K562 (cell line): ENCODE results near the gene P2RY4. TPM values are rescaled to one million over a fixed set of nuclear protein-coding genes. Genes with fewer than 3 reads are reported as not detected.

ENCODE experiments used
- ATAC-seq: fragments of 200-7000 bp; cut with Tn5 transposase; 3 replicates; pipeline ENCODE4 v1.9.1; 2020; ENCODE audit warnings: moderate library complexity
- BruUV-seq: library from RNA; stranded (reverse); fragments of 400-500 nt; replicated peaks from 2 replicates; lab custom pipeline; 2021; lab: Mats Ljungman, UMichigan
- CTCF ChIA-PET: fragments of 300-600 bp; formaldehyde crosslinking; extraction: SDS; loops from one replicate; lab custom pipeline; 2021; ENCODE audit warnings: low intra/inter-chr PET ratio; lab: Yijun Ruan, JAX
- POLR2A ChIA-PET: fragments of 300-600, 350-650 bp; sonication (Branson Sonifier 250); formaldehyde crosslinking; extraction: SDS; loops from one replicate; lab custom pipeline; 2021; ENCODE audit warnings: antibody characterized with exemption, inconsistent platforms; lab: Yijun Ruan, JAX
- DNase-seq, 4 experiments: peaks; one replicate each; pipeline versions ENCODE4 v3.0.0 to v3.0.0-alpha.2; 2011 to 2018; ENCODE audit warnings: low spot score in 3 of 4, mixed read lengths in 3 of 4; ENCODE audit errors: extremely low read depth in 1 of 4
- FAIRE-seq: peaks from 2 replicates; lab custom pipeline; 2011; peaks lifted over from hg19 to GRCh38; lab: Jason Lieb, UNC
- H2AFZ ChIP-seq: 2 replicates; pipeline ENCODE4 v1.6.0; 2011; ENCODE audit warnings: low read depth, low read length, control low read depth, inconsistent platforms
- H3K27ac ChIP-seq: fragments of 200-600 bp; 3 replicates; pipeline ENCODE4 v1.8.0; 2011; ENCODE audit warnings: low read depth, mild to moderate bottlenecking, control low read depth, inconsistent platforms, low read length, moderate library complexity, mixed read lengths; ENCODE audit errors: extremely low read depth
- H3K27me3 ChIP-seq, 2 experiments: fragments of 300-600 bp in 1 of 2; 2 replicates in 1 of 2; 3 replicates in 1 of 2; pipeline versions ENCODE4 v1.6.0 to v1.8.0; 2011; ENCODE audit warnings: inconsistent platforms in 2 of 2, low read length in 2 of 2, mild to moderate bottlenecking in 1 of 2, mixed read lengths in 1 of 2, moderate library complexity in 1 of 2; ENCODE audit not compliant: control insufficient read depth in 2 of 2, insufficient read depth in 2 of 2
- H3K36me3 ChIP-seq: fragments of 300-600 bp; 3 replicates; pipeline ENCODE4 v1.8.0; 2011; ENCODE audit warnings: mild to moderate bottlenecking, low read length, inconsistent platforms; ENCODE audit not compliant: control insufficient read depth, insufficient read depth
- H3K4me1 ChIP-seq, 2 experiments: fragments of 200-600 bp in 1 of 2; replicated peaks in 1 of 2; 2 replicates in 1 of 2; 3 replicates in 1 of 2; pipeline versions ENCODE4 v1.5.1 to v1.8.0; 2011; ENCODE audit warnings: inconsistent platforms in 2 of 2, low read length in 2 of 2, mild to moderate bottlenecking in 1 of 2, mixed read lengths in 1 of 2, moderate library complexity in 1 of 2; ENCODE audit not compliant: control insufficient read depth in 2 of 2, insufficient read depth in 2 of 2
- H3K4me2 ChIP-seq: 2 replicates; pipeline ENCODE4 v1.6.1; 2011; ENCODE audit warnings: low read length, control low read depth, inconsistent platforms, mixed read lengths; ENCODE audit not compliant: insufficient read depth
- H3K4me3 ChIP-seq: fragments of 200-600 bp; sonication (generic), shearing (Covaris generic); 2 replicates; pipeline ENCODE4 v1.5.1; 2016; ENCODE audit warnings: control low read depth, inconsistent platforms
- H3K79me2 ChIP-seq: fragments of 200-600 bp; 3 replicates; pipeline ENCODE4 v1.8.0; 2011; ENCODE audit warnings: low read length, inconsistent platforms; ENCODE audit not compliant: control insufficient read depth, insufficient read depth
- H3K9ac ChIP-seq, 2 experiments: 2 replicates each; pipeline versions ENCODE4 v1.6.0 to v1.6.1; 2011; ENCODE audit warnings: low read depth in 2 of 2, low read length in 2 of 2, control low read depth in 1 of 2, inconsistent platforms in 1 of 2, mild to moderate bottlenecking in 1 of 2, mixed read lengths in 1 of 2; ENCODE audit not compliant: insufficient read depth in 1 of 2
- H3K9me1 ChIP-seq: one replicate; pipeline ENCODE4 v1.6.0; 2011; ENCODE audit warnings: inconsistent platforms, mild to moderate bottlenecking, low read length, moderate library complexity; ENCODE audit not compliant: control insufficient read depth, insufficient read depth
- H3K9me3 ChIP-seq: replicated peaks from 2 replicates; pipeline ENCODE4 v1.5.1; 2011; ENCODE audit warnings: low read depth, low read length, inconsistent platforms; ENCODE audit not compliant: control insufficient read depth, insufficient read depth
- H4K20me1 ChIP-seq: replicated peaks from 2 replicates; pipeline ENCODE4 v1.6.1; 2011; ENCODE audit warnings: low read length, inconsistent platforms, mixed read lengths; ENCODE audit not compliant: control insufficient read depth, insufficient read depth
- ARHGAP35 ChIP-seq: fragments of 450-650 bp; IDR thresholded peaks from 2 replicates; pipeline ENCODE4 v1.6.1; 2018; ENCODE audit not compliant: partially characterized antibody
- BCOR ChIP-seq: fragments of 450-650 bp; IDR thresholded peaks from 2 replicates; pipeline ENCODE4 v1.6.1; 2016
- CAMTA2 ChIP-seq: fragments of 250-450 bp; sonication (Bioruptor Pico); conservative IDR thresholded peaks from 2 replicates; pipeline ENCODE4 v1.5.1; 2022
- CBX5 ChIP-seq: IDR thresholded peaks from 2 replicates; pipeline ENCODE4 v1.6.1; 2014; ENCODE audit warnings: low read depth, borderline replicate concordance
- MCM5 ChIP-seq: fragments of 450-650 bp; IDR thresholded peaks from 2 replicates; pipeline ENCODE4 v1.6.1; 2016; ENCODE audit warnings: low read depth
- PRPF4 ChIP-seq: fragments of 200-400 bp; formaldehyde crosslinking; IDR thresholded peaks from one replicate; pipeline ENCODE4 v1.6.1; 2017; ENCODE audit warnings: low read length, low read depth, mild to moderate bottlenecking; ENCODE audit not compliant: insufficient read depth, poor library complexity, severe bottlenecking
- ZNF143 ChIP-seq: sonication (generic); formaldehyde crosslinking; IDR thresholded peaks from 2 replicates; pipeline ENCODE4 v1.9.0; 2022; ENCODE audit warnings: mild to moderate bottlenecking, missing genetic modification reagents
- ZNF274 ChIP-seq: IDR thresholded peaks from 2 replicates; pipeline ENCODE4 v1.6.1; 2011; ENCODE audit warnings: low read depth, mild to moderate bottlenecking, low read length, moderate library complexity, borderline replicate concordance
- ZNF445 ChIP-seq: fragments of 250-450 bp; sonication (Bioruptor Pico); IDR thresholded peaks from 2 replicates; pipeline ENCODE4 v1.4.0; 2020; ENCODE audit warnings: low read depth, mild to moderate bottlenecking, moderate library complexity
- WGBS: fragments of 100-300 bp; shearing (Covaris generic); methylation state at CpG from one replicate; pipeline ENCODE4 v1.1.6; 2016; ENCODE audit warnings: low coverage, mixed read lengths; ENCODE audit not compliant: insufficient coverage; ENCODE audit errors: missing lambda C conversion rate; 5-methylcytosine and 5-hydroxymethylcytosine counted together
- in situ Hi-C: fragments of 300-500 bp; cut with MboI; formaldehyde crosslinking; loops from 4 replicates; pipeline ENCODE4 v1.15.0; 2018; ENCODE audit warnings: inconsistent platforms, mixed read lengths
- intact Hi-C: fragments of 100-400 bp; cut with micrococcal nuclease; formaldehyde crosslinking; loops from 2 replicates; pipeline ENCODE4 v1.14.2; 2022
- polyA plus RNA-seq, 8 experiments: library from polyadenylated mRNA; depleted of rRNA in 4 of 8; stranded (reverse) in 5 of 8; unstranded in 3 of 8; fragments of >200 nt; fragmentation: Nextera tagmentation in 2 of 8; fragmentation: Illumina TruSeq in 1 of 8; extraction: Ambion mirVana in 2 of 8; extraction: Trizol in 1 of 8; gene quantifications; 2 replicates each; pipeline versions ENCODE4 v1.2.1 to v1.2.3, GENCODE V29; 2011 to 2014; ENCODE audit warnings: inconsistent platforms in 1 of 8, missing spikeins in 1 of 8
- total RNA-seq, 7 experiments: library from RNA; depleted of rRNA in 6 of 7; stranded (reverse); fragments of >200 nt in 6 of 7; fragmentation: Illumina TruSeq in 2 of 7; extraction: Trizol in 2 of 7; gene quantifications; 2 replicates each; pipeline versions ENCODE4 v1.2.1 to v1.2.3, GENCODE V29; 2011 to 2021; ENCODE audit warnings: low replicate concordance in 1 of 7
- TF ChIP-seq, protein P1 (sequence below): sonication (generic); formaldehyde crosslinking; IDR thresholded peaks from 2 replicates; pipeline ENCODE4 v1.8.0; 2023; ENCODE audit warnings: mild to moderate bottlenecking, missing genetic modification reagents
- TF ChIP-seq, protein P2 (sequence below): fragments of 250-450 bp; sonication (Bioruptor Pico); IDR thresholded peaks from 2 replicates; pipeline ENCODE4 v1.5.0; 2021
- TF ChIP-seq, protein P3 (sequence below), 2 experiments: fragments of 450-650 bp; formaldehyde crosslinking in 1 of 2; IDR thresholded peaks; 2 replicates each; pipeline versions ENCODE4 v1.4.0 to v1.6.1; 2014 to 2020; ENCODE audit warnings: mild to moderate bottlenecking in 2 of 2, borderline replicate concordance in 1 of 2, low read depth in 1 of 2

P2RY4 gene
- total and polyA plus RNA-seq, 9 of the 15 experiments (the other 6 are each of a cell fraction or from before 2014, with no cell fraction given): not detected

DNA sequence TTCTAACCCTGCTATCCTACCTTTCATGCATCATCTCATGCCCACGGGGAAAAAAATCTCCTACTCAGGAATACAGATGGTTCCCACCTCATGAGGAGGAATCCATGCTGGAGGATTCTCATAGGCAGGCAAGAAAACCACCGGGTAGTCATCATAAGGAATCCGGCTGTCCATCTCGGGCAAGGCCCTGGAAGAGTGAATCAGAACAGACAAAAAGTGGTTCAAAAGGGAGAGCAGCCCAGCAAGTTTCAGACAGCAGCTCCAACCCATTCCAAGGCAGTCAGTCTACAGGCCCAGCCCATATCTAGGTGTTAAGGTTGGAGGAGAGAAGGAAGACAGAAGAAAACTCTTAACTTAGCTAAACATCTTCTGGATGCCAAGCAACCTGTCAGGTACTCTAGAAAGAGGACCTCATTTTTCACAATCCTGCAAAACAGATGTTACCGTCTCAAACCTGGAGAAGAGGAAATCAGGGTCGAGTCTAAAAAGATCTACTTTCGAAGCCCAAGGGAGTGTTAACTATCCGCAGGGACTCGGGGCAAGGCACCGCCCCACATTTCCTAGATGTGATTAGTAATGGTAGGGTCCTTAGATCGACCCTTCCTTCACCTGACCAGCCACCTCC lies 29.3 kb upstream of the P2RY4 start:
- Histone ChIP-seq H3K36me3 (peaks cover 37% of the 10 kb centered on the region), H3K4me1 (no peaks in the 10 kb centered on the region; a peak in 1 of 5 replicates), H3K4me2 (peak overlapping the region; percentile 82), H4K20me1 (no peaks in the 10 kb centered on the region), H3K9me3 (no peaks in the 10 kb centered on the region), H3K27me3 (no peaks in the 10 kb centered on the region), H3K9me1 (no peaks in the 10 kb centered on the region), H2AFZ (peak overlapping the region; percentile 79), H3K4me3 (peak overlapping the region; percentile 78), H3K79me2 (peaks cover 44% of the 10 kb centered on the region), H3K9ac (peak overlapping the region; percentile 91 to 96), H3K27ac (peak overlapping the region; percentile 31; the same call in 2 of the 3 replicates)
- intact Hi-C loops: no loop called here
- CTCF ChIA-PET: no interaction called here
- in situ Hi-C loops: no loop called here
- 8% methylated on average over 8 of the region's 11 CpGs for WGBS
- POLR2A ChIA-PET: interaction anchor here (0.6 to 1.6 kb wide), 3 partner anchors 10 to 67 kb away, joined by 3 to 13 read pairs (median 8); no protein-coding TSS in a partner anchor
- peak in 1 of 4 experiments; percentile 1 for DNase-seq
- FAIRE-seq: no peak
- TSS peak; percentile 82 for BruUV-seq
- no peak; the same call in 1 of the 3 replicates for ATAC-seq
- TF ChIP-seq ZNF274 (no peak), MCM5 (no peak), CBX5 (no peak), BCOR (no peak), CAMTA2 (CRISPR knock-in tag) (no peak), ZNF143 (CRISPR knock-in tag) (no peak), ZNF445 (CRISPR knock-in tag) (no peak), ARHGAP35 (no peak), PRPF4 (no peak)
- TF ChIP-seq, protein P1, sequence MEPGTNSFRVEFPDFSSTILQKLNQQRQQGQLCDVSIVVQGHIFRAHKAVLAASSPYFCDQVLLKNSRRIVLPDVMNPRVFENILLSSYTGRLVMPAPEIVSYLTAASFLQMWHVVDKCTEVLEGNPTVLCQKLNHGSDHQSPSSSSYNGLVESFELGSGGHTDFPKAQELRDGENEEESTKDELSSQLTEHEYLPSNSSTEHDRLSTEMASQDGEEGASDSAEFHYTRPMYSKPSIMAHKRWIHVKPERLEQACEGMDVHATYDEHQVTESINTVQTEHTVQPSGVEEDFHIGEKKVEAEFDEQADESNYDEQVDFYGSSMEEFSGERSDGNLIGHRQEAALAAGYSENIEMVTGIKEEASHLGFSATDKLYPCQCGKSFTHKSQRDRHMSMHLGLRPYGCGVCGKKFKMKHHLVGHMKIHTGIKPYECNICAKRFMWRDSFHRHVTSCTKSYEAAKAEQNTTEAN (CRISPR knock-in tag): no peak
- TF ChIP-seq, protein P2, sequence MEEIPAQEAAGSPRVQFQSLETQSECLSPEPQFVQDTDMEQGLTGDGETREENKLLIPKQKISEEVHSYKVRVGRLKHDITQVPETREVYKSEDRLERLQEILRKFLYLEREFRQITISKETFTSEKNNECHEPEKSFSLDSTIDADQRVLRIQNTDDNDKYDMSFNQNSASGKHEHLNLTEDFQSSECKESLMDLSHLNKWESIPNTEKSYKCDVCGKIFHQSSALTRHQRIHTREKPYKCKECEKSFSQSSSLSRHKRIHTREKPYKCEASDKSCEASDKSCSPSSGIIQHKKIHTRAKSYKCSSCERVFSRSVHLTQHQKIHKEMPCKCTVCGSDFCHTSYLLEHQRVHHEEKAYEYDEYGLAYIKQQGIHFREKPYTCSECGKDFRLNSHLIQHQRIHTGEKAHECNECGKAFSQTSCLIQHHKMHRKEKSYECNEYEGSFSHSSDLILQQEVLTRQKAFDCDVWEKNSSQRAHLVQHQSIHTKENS: no peak
- TF ChIP-seq, protein P3, sequence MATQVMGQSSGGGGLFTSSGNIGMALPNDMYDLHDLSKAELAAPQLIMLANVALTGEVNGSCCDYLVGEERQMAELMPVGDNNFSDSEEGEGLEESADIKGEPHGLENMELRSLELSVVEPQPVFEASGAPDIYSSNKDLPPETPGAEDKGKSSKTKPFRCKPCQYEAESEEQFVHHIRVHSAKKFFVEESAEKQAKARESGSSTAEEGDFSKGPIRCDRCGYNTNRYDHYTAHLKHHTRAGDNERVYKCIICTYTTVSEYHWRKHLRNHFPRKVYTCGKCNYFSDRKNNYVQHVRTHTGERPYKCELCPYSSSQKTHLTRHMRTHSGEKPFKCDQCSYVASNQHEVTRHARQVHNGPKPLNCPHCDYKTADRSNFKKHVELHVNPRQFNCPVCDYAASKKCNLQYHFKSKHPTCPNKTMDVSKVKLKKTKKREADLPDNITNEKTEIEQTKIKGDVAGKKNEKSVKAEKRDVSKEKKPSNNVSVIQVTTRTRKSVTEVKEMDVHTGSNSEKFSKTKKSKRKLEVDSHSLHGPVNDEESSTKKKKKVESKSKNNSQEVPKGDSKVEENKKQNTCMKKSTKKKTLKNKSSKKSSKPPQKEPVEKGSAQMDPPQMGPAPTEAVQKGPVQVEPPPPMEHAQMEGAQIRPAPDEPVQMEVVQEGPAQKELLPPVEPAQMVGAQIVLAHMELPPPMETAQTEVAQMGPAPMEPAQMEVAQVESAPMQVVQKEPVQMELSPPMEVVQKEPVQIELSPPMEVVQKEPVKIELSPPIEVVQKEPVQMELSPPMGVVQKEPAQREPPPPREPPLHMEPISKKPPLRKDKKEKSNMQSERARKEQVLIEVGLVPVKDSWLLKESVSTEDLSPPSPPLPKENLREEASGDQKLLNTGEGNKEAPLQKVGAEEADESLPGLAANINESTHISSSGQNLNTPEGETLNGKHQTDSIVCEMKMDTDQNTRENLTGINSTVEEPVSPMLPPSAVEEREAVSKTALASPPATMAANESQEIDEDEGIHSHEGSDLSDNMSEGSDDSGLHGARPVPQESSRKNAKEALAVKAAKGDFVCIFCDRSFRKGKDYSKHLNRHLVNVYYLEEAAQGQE (IDR thresholded peaks at IDR 0.05; ENCODE audit: borderline replicate concordance): no peak
- TF ChIP-seq, protein P3 (CRISPR knock-in tag; IDR thresholded peaks at IDR 0.05; ENCODE audit: low read depth): no peak
